Ovary (tissue), 9 donors: Measurements from ENCODE around the gene RASGRP3. TPM values are rescaled to one million over a fixed set of nuclear protein-coding genes. Genes with fewer than 3 reads are reported as not detected.

ENCODE experiments used
- DNase-seq, 5 donors: peaks; one replicate each; pipeline ENCODE4 v3.0.0-alpha.2; 2019 to 2020
- H3K27ac ChIP-seq, 2 donors: fragments of 200-600 bp; one replicate each; pipeline versions ENCODE4 v1.5.1 to v1.8.0; 2019 to 2022
- H3K27me3 ChIP-seq: fragments of 200-600 bp; one replicate; pipeline ENCODE4 v1.8.0; 2022
- H3K36me3 ChIP-seq: fragments of 200-600 bp; sonication (generic); one replicate; pipeline ENCODE4 v1.5.1; 2019
- H3K4me1 ChIP-seq: one replicate; pipeline ENCODE4 v1.8.1; 2013; ENCODE audit warnings: mild to moderate bottlenecking, moderate library complexity; ENCODE audit not compliant: insufficient read depth
- H3K4me3 ChIP-seq: fragments of 200-600 bp; sonication (generic); one replicate; pipeline ENCODE4 v1.5.1; 2017
- H3K9me3 ChIP-seq, 2 donors: fragments of 200-600 bp in 1 of 2; sonication (generic) in 1 of 2; one replicate each; pipeline versions ENCODE4 v1.5.1 to v1.8.1; 2013 to 2019; ENCODE audit warnings: mild to moderate bottlenecking in 1 of 2, moderate library complexity in 1 of 2
- EP300 ChIP-seq: sonication (generic); formaldehyde crosslinking; IDR thresholded peaks from one replicate; pipeline ENCODE4 v1.6.1; 2017; ENCODE audit warnings: antibody characterized with exemption
- POLR2A ChIP-seq: fragments of 450-650 bp; IDR thresholded peaks from one replicate; pipeline ENCODE4 v1.6.1; 2017; ENCODE audit warnings: antibody characterized with exemption, mild to moderate bottlenecking, moderate library complexity
- WGBS, 3 donors: extraction: QIAGEN DNeasy Blood & Tissue Kit in 1 of 3; methylation state at CpG; one replicate each; pipeline versions ENCODE4 v1.1.5 to v1.1.7; 2013 to 2017; 5-methylcytosine and 5-hydroxymethylcytosine counted together
- intact Hi-C, 4 donors: fragments of 100-400 bp; cut with DNase I; formaldehyde crosslinking; loops; one replicate each; pipeline versions ENCODE4 v1.11.0 to v1.15.1; 2022 to 2023
- polyA plus RNA-seq, 2 donors: library from polyadenylated mRNA; stranded (reverse); fragments of 200-250 nt in 1 of 2; fragments of 350-450 nt in 1 of 2; fragmentation: Illumina TruSeq in 1 of 2; extraction: RNeasy Lipid Tissue Mini Kit (QIAGEN cat#74804) in 1 of 2; gene quantifications; one replicate each; pipeline ENCODE4 v1.2.3, GENCODE V29; 2013 to 2014
- total RNA-seq, 7 donors: library from RNA; depleted of rRNA in 2 of 7; stranded (reverse); fragments of >200 nt in 2 of 7; fragmentation: NEBNext Ultra II Directional in 3 of 7; extraction: Animal tissue kit (Norgen Biotek cat#: 25700) in 3 of 7; gene quantifications; one replicate each; pipeline versions ENCODE4 v1.1.0 to v1.2.4, GENCODE V29; 2016 to 2023
- TF ChIP-seq, protein P1 (sequence below), 3 donors: fragments of 450-650 bp in 2 of 3; fragments of 200-600 bp in 1 of 3; IDR thresholded peaks; one replicate each; pipeline versions ENCODE4 v1.5.1 to v1.8.0; 2016 to 2022; ENCODE audit warnings: antibody characterized with exemption in 3 of 3, mild to moderate bottlenecking in 1 of 3
- donor health status: DM: no; HTN: no; CAD: no; lungs with moderate emphysema.
- donor health status: DM: no; HTN: no; CAD: no.
- donor health status: Bipolar disorder and iron deficiency.
- donor health status: DM: yes; HTN: yes; CAD: no.
- donor health status: DM: no; HTN: no; CAD: no.
- donor health status: DM: yes; HTN: yes; CAD: no.

RASGRP3 gene
- total and polyA plus RNA-seq, 9 donors, result 1.9 to 6.4 (median 3.0) TPM

DNA sequence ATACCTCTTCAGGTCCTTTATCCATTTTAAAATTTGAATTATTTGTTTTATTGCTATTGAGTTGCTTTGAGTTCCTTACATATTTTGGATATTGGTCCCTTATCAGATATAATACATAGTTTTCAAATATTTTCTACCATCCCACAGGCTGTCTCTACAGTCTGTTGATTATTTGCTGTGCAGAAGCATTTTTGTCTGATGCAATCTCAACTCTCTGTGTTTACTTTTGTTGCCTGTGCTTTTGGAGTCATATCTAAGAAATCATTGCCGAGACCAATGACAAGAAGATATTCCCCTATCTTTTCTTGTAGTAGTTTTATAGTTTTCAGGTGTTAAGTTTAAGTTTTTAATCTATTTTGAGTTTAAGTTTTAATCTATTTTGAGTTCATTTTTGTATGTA is 25.2 kb upstream of the RASGRP3 start:
- Histone ChIP-seq H3K4me3 (no peak overlapping the region), H3K4me1 (no peaks in the 10 kb centered on the region), H3K36me3 (no peaks in the 10 kb centered on the region), H3K27me3 (no peaks in the 10 kb centered on the region), H3K27ac (no peak overlapping the region), H3K9me3 (no peaks in the 10 kb centered on the region)
- DNase-seq, result no peak
- 0 to 59% (median 0%) methylated on average over 1 of the region's 1 CpG for WGBS, 3 donors
- intact Hi-C loops, result no loop called here
- TF ChIP-seq POLR2A (no peak), EP300 (no peak)
- TF ChIP-seq, protein P1, sequence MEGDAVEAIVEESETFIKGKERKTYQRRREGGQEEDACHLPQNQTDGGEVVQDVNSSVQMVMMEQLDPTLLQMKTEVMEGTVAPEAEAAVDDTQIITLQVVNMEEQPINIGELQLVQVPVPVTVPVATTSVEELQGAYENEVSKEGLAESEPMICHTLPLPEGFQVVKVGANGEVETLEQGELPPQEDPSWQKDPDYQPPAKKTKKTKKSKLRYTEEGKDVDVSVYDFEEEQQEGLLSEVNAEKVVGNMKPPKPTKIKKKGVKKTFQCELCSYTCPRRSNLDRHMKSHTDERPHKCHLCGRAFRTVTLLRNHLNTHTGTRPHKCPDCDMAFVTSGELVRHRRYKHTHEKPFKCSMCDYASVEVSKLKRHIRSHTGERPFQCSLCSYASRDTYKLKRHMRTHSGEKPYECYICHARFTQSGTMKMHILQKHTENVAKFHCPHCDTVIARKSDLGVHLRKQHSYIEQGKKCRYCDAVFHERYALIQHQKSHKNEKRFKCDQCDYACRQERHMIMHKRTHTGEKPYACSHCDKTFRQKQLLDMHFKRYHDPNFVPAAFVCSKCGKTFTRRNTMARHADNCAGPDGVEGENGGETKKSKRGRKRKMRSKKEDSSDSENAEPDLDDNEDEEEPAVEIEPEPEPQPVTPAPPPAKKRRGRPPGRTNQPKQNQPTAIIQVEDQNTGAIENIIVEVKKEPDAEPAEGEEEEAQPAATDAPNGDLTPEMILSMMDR (IDR thresholded peaks at IDR 0.05), result no peak

DNA sequence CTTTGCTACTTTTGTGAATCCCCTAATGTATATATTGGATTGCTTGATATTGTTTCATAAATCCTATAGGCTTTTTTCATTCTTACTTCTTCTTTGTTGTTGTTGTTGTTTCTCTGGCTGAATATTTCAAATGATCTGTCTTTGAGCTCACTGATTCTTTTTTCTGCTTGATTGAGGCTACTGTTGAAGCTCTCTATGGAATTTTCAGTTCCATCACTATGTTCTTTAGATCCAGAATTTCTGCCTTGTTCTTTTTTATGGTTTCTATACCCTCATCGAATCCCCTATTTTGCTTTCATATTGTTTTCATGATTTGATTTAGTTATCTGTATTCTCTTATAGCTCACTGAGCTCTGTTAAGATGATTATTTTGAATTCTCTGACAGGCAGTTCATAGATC is 24.6 kb upstream of the RASGRP3 start:
- no peak for TF ChIP-seq POLR2A
- TF ChIP-seq, protein P1 (IDR thresholded peaks at IDR 0.05), result no peak
- no peak for TF ChIP-seq EP300
- Histone ChIP-seq H3K9me3 (no peaks in the 10 kb centered on the region), H3K27me3 (no peaks in the 10 kb centered on the region), H3K4me3 (no peak overlapping the region), H3K36me3 (no peaks in the 10 kb centered on the region), H3K27ac (no peak overlapping the region), H3K4me1 (no peaks in the 10 kb centered on the region)
- intact Hi-C loops, result no loop called here
- WGBS, 3 donors, result 88 to 98% (median 97%) methylated on average over 1 of the region's 1 CpG
- no peak for DNase-seq

DNA sequence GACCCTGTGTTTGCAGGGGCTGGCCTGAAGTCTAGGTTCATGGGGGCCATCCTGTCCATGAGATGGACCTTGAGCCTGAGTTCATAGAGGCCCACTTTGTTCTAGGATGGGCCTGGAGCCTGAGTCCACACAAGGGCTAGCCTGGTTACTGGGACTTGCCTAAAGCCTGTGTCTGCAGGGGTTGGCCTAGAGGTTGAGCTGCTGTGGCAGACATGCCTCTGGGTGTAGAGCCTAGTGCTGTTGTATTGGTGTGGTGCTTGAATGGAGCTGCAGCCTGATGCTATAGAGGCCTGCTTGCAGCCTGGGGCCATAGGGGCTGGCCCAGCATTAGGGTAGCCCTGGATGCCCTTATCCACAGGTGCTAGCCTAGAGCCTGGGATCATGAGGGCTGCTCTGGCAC is 23.9 kb upstream of the RASGRP3 start:
- intact Hi-C loops, result no loop called here
- no peak for DNase-seq
- no peaks in the 10 kb centered on the region for H3K27me3 ChIP-seq
- H3K27ac ChIP-seq, result no peak overlapping the region
- no peak overlapping the region for H3K4me3 ChIP-seq
- TF ChIP-seq EP300, result no peak
- TF ChIP-seq, protein P1 (IDR thresholded peaks at IDR 0.05), result no peak
- TF ChIP-seq POLR2A, result no peak
- no peaks in the 10 kb centered on the region for H3K9me3 ChIP-seq
- H3K4me1 ChIP-seq, result no peaks in the 10 kb centered on the region
- no peaks in the 10 kb centered on the region for H3K36me3 ChIP-seq

DNA sequence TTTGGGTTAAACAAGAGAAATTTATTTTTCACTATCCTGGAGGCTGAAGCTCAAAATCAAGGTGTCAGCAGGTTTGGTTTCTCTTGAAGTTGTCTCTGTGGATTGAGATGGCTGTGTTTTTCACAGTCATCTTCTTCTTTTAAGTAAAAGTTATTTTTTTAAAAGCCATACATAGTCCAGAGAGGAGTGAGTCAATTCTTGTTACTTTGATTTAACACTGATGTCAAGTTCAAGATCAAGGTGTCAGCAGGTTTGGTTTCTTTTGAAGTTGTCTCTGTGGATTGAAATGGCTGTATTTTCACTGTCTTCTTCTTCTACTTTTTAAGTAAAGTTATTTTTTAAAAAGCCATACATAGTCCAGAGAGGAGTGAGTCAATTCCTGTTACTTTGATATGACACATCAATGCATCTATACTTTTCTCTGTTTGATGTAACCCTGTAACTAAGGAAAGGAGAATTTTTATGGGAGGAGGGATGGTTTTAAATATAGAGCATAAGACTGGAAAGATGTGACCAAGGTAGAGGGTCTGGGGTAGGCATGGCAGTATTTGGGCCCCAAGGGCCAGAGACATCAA is 22.5 kb upstream of the RASGRP3 start:
- DNase-seq, result no peak
- H3K27ac ChIP-seq, result no peak overlapping the region
- TF ChIP-seq POLR2A (no peak), EP300 (no peak)
- TF ChIP-seq, protein P1 (IDR thresholded peaks at IDR 0.05), result no peak
- no peaks in the 10 kb centered on the region for H3K9me3 ChIP-seq
- H3K4me1 ChIP-seq, result no peaks in the 10 kb centered on the region
- intact Hi-C loops, result no loop called here
- no peaks in the 10 kb centered on the region for H3K27me3 ChIP-seq
- H3K4me3 ChIP-seq, result no peak overlapping the region
- H3K36me3 ChIP-seq, result no peaks in the 10 kb centered on the region
